K562 (cell line): ENCODE data around the gene SAP30BP. TPM values are rescaled to one million over a fixed set of nuclear protein-coding genes. Genes with fewer than 3 reads are reported as not detected.

Source experiments
- CBX2 ChIP-seq: fragments of 200-600 bp; sonication (generic); IDR thresholded peaks from one replicate; pipeline ENCODE4 v1.6.1; 2012; ENCODE audit warnings: mild to moderate bottlenecking, low read length, inconsistent platforms; ENCODE audit not compliant: insufficient read depth, poor library complexity, severe bottlenecking
- HDAC2 ChIP-seq: fragments of 450-650 bp; IDR thresholded peaks from 2 replicates; pipeline ENCODE4 v1.6.1; 2016; ENCODE audit warnings: mild to moderate bottlenecking
- MXD1 ChIP-seq: fragments of 250-450 bp; sonication (Bioruptor Pico); IDR thresholded peaks from 2 replicates; pipeline ENCODE4 v1.8.0; 2021; ENCODE audit warnings: borderline replicate concordance, mild to moderate bottlenecking, moderate library complexity; ENCODE audit not compliant: poor library complexity, severe bottlenecking
- ZBTB33 ChIP-seq: sonication (generic); formaldehyde crosslinking; IDR thresholded peaks from 2 replicates; pipeline ENCODE4 v1.8.1; 2023; ENCODE audit warnings: mild to moderate bottlenecking, missing genetic modification reagents
- ZNF23 ChIP-seq: fragments of 250-450 bp; sonication (Bioruptor Pico); IDR thresholded peaks from 2 replicates; pipeline ENCODE4 v1.4.0; 2020; ENCODE audit warnings: mild to moderate bottlenecking
- ZNF3 ChIP-seq: fragments of 250-450 bp; sonication (Bioruptor Pico); IDR thresholded peaks from 2 replicates; pipeline ENCODE4 v1.5.0; 2021; ENCODE audit warnings: mild to moderate bottlenecking, moderate library complexity
- ZNF318 ChIP-seq, 2 experiments: fragments of 450-650 bp; IDR thresholded peaks; 2 replicates each; pipeline ENCODE4 v1.6.1; 2016; ENCODE audit warnings: mild to moderate bottlenecking in 2 of 2, borderline replicate concordance in 1 of 2, low read depth in 1 of 2, moderate library complexity in 1 of 2
- ZNF512 ChIP-seq: IDR thresholded peaks from 2 replicates; pipeline ENCODE4 v1.6.1; 2016; ENCODE audit warnings: missing genetic modification characterization, missing compliant biosample characterization
- ZNF668 ChIP-seq: fragments of 250-450 bp; sonication (Bioruptor Pico); IDR thresholded peaks from 2 replicates; pipeline ENCODE4 v1.8.0; 2022; ENCODE audit warnings: mild to moderate bottlenecking, inconsistent platforms
- polyA plus RNA-seq, 8 experiments: library from polyadenylated mRNA; depleted of rRNA in 4 of 8; stranded (reverse) in 5 of 8; unstranded in 3 of 8; fragments of >200 nt; fragmentation: Nextera tagmentation in 2 of 8; fragmentation: Illumina TruSeq in 1 of 8; extraction: Ambion mirVana in 2 of 8; extraction: Trizol in 1 of 8; gene quantifications; 2 replicates each; pipeline versions ENCODE4 v1.2.1 to v1.2.3, GENCODE V29; 2011 to 2014; ENCODE audit warnings: inconsistent platforms in 1 of 8, missing spikeins in 1 of 8
- total RNA-seq, 7 experiments: library from RNA; depleted of rRNA in 6 of 7; stranded (reverse); fragments of >200 nt in 6 of 7; fragmentation: Illumina TruSeq in 2 of 7; extraction: Trizol in 2 of 7; gene quantifications; 2 replicates each; pipeline versions ENCODE4 v1.2.1 to v1.2.3, GENCODE V29; 2011 to 2021; ENCODE audit warnings: low replicate concordance in 1 of 7

Gene SAP30BP
- total and polyA plus RNA-seq, 9 of the 15 experiments (the other 6 are each of a cell fraction or from before 2014, with no cell fraction given): 45.3 to 154 (median 71.7) TPM

- no peak for TF ChIP-seq ZNF318 (IDR thresholded peaks at IDR 0.05; ENCODE audit: borderline replicate concordance in 1 of 2, low read depth in 1 of 2)
- TF ChIP-seq ZNF512 (tag): no peak
- TF ChIP-seq ZNF668 (CRISPR knock-in tag): no peak
- peak; percentile 83; the same call in 1 of the 2 replicates for TF ChIP-seq HDAC2
- TF ChIP-seq ZNF3 (CRISPR knock-in tag): no peak
- TF ChIP-seq ZBTB33: no peak
- TF ChIP-seq CBX2: no peak
- no peak for TF ChIP-seq ZNF23
- no peak for TF ChIP-seq MXD1 (CRISPR knock-in tag)
Observed at GRCh38 chr17:75666959-75667790, at the start of gene SAP30BP, which contains the start of gene RECQL5 (continued).
